Stimulated activated CD4-positive, alpha-beta T cell treated with anti-CD3 and anti-CD28 coated beads, Interleukin-1b, Interleukin-23, amount 100 ng/mL, for 24 hours (primary cell): ENCODE data around the gene VPS35L.
"Not testable (repeated sequence)": the region's sequence is repeated elsewhere in the genome, so short reads cannot be mapped to it uniquely, and the experiment has no call there.

Source experiments
- DNase-seq, 4 experiments: peaks; one replicate each; pipeline ENCODE4 v3.0.0-alpha.2; 2020; ENCODE audit warnings: low read depth in 4 of 4, low spot score in 1 of 4

VPS35L gene

DNA sequence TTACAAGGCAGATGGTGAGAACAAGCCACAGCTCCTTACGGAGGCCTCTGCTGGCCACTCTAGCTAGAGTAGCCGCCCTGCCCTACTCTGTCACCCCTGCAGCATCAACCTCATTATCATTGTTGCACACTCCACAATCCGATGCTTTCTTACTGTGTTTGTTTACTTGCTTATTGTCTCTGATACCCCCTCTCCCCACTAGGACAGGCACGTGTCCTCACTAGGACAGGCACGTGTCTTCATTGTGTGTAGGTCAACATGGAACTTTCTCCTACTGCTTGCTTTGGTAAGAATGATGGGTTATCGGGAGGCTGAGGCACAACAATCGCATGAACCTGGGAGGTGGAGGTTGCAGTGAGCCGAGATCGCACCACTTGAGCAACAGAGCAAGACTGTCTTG, 98.6 kb downstream of the VPS35L start:
- no peak for DNase-seq

GRCh38 chr16:19655242-19655777, 99.8 kb downstream of the VPS35L start:
- DNase-seq, result no peak

- no peak for DNase-seq
These were observed 102.3 kb downstream of the VPS35L start for GRCh38 chr16:19657831-19658230.

DNA sequence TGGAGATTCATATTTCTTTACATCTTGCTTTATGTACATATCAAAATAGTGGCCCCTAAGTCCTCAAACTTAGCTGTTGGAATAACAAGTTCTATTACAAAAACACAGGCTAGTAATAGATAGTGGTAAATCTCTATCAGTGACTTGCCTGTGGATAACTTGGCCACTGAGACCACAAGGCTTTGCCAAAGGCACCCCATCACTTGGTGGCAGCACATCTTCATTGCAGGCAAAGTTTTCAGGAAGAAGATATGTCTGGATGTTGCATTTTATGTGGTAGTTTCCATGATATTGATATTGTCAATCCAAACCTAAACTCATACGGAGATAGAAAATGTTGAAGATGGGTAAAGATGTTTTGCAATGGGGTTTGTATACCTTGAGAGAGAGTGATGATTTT, 104.1 kb downstream of the VPS35L start:
- DNase-seq, result no peak

- no peak for DNase-seq
These were observed 104.9 kb downstream of the VPS35L start for GRCh38 chr16:19660432-19660831.

DNA sequence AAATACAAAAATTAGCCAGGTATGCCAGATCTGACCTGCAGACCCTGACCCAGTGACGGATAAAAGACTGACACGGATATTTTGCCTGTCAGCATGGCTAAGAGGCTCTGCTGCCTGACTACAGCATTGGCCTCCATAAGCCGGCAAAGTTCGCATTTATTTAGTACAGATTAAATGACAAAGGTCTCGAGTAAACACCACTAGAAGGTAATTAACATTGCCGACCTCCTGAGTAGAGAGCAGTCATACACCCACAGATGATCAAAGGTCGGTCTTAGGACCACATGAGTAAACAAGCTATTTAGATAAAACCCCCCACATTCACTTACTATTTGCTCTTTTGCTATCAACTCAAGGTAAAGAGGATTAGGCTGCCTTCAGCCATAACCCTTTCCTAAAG, 106.8 kb downstream of the VPS35L start:
- no peak for DNase-seq

DNA sequence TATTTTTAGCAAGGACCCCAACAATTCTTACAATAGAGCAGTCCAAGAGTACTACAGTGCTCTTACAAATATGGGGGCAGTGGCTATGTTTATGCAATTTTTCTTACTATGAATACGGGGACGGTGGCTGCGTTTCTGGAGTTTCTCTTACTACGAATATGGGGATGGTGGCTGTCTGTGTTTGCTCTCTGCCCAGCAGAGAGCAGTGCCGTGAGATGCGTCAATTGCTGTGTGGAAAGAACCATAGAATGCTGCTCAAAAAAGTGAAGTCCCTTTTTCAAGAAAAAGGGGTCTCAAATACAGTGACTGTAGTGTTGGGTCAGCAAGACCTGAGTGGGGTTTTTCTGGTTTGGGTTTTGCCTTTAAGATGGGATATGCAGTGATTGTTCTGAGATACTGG, 108.7 kb downstream of the VPS35L start:
- no peak for DNase-seq

DNA sequence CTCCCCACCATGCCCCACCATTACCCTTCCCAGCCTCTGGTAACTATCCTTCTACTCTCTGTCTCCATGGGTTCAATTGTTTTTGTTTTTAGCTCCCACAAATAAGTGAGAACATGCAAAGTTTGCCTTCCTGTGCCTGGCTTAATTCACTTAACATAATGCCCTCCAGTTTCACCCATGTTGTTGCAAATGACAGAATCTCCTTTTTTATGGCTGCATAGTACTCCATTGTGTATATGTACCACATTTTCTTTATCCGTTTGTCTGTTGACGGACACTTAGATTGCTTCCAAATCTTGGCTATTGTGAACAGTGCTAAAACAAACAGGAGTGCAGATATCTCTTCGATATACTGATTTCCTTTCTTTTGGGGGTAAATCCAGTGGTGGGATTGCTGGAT, 109.8 kb downstream of the VPS35L start:
- not testable (repeated sequence) for DNase-seq

GRCh38 chr16:19666477-19666876, 111.0 kb downstream of the VPS35L start:
- no peak for DNase-seq

- no peak for DNase-seq
These were observed 116.9 kb downstream of the VPS35L start for GRCh38 chr16:19672378-19672777.

DNA sequence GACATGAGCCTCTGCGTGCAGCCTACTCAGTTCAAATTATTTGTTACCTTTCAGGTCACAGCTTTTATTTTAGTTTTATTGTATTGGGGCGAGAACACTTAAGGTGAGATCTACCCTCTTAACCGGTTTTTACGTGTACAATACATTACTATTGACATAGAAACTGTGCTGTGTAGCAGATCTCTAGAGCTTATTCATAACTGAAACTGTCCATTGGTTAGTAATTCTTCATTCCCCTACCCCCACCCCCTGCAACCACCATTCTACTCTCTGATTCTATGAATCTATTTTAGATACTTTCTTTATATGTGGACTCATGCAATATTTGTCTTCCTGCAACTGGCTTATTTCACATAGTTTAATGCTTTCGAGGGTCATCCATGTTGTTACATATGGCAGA, 119.0 kb downstream of the VPS35L start:
- DNase-seq, result no peak

GRCh38 chr16:19677402-19677801, 121.9 kb downstream of the VPS35L start:
- DNase-seq, result no peak

DNA sequence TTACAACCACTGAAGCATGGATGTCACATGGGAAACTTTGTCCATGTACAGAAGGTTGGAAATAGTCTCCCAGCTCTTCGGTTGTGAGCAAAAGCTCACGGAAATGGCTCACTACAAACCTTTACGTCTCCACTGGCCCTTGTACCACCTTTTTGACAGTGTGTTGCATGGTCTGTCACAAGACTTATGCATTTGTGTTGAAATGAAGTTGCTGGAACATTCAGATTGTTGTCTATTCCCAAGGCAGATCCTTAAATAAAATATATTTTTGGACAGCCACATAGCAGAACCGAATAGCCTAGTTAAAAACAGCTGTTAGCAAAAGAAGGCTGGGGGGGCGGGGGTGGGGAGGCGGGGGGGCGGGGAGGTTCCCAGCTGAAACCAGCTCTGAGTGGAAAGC, 123.3 kb downstream of the VPS35L start:
- no peak for DNase-seq

GRCh38 chr16:19679281-19679680, 123.8 kb downstream of the VPS35L start:
- DNase-seq, result not testable (repeated sequence)

GRCh38 chr16:19680881-19681340, 125.4 kb downstream of the VPS35L start:
- no peak for DNase-seq

DNA sequence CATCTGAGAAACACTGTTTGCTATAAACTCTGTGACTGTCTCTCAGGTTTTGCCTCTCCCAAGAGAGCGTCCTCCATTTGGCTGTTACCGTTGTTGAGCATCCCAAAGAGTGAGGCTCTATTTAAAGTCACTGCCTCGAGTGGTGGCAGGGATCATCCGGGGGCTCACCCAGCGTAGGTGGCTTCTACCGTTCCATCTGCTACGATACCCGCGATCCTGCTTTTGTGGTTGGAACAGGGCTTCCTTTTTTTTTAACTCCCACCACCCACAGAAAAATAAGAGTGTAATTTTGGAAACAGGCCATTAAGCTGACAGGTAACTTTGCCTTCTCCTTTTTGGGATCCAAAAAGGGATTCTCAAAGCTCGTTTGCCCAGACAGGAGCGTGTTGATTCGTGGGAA, 126.1 kb downstream of the VPS35L start:
- DNase-seq, result no peak

DNA sequence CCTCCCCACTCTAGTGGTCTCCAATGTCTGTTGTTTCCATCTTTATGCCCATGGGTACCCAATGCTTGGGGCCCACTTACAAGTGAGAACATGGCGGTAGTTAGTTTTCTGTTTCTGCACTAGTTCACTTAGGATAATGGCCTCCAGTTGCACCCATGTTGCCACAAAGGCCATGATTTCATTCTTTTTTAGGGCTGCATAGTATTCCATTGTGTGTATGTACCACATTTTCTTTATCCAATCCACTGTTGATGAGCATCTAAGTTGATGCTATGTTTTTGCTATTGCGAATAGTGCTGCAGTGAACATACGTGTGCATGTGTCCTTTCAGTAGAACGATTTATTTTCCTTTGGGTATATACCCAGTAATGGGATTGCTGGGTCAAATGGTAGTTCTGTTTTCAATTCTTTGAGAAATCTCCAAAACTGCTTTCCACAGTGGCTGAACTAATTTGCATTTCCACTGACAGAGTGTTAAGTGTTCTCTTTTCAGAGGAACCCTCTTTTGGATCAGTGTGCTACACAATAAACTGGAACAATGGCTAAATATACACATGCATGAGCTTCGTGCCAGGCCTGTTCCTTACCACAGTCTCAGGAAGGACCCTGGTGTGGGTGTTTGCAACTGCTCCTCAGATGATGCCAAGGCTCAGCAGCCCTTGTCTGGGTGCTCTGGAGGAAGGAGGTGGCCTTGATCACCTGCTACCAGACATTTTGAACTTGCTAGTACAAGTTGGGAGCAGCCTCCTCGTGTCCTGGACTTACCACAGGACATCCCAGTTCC, 128.1 kb downstream of the VPS35L start:
- DNase-seq, result no peak

- DNase-seq, result no peak
These were observed 129.7 kb downstream of the VPS35L start for GRCh38 chr16:19685176-19685575.

DNA sequence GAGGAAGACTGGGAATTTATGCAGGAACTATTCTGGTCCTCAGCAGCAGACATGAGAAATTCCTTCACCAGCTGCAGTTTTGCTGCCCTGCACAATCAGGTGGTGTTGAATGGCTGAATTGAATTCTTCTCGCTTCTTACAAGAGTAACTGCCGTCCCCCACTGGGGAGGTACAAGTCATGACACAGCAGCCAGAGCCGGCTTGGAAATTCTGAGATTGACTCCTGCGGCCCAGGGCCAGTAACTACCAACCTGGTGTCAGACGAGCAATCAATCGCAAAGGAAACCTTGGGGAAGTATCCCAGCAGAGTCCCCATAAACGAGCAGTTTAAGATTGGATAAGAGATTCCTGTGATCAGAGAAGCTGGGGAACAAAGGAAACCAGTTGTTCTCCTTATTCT, 131.8 kb downstream of the VPS35L start:
- DNase-seq, result no peak

DNA sequence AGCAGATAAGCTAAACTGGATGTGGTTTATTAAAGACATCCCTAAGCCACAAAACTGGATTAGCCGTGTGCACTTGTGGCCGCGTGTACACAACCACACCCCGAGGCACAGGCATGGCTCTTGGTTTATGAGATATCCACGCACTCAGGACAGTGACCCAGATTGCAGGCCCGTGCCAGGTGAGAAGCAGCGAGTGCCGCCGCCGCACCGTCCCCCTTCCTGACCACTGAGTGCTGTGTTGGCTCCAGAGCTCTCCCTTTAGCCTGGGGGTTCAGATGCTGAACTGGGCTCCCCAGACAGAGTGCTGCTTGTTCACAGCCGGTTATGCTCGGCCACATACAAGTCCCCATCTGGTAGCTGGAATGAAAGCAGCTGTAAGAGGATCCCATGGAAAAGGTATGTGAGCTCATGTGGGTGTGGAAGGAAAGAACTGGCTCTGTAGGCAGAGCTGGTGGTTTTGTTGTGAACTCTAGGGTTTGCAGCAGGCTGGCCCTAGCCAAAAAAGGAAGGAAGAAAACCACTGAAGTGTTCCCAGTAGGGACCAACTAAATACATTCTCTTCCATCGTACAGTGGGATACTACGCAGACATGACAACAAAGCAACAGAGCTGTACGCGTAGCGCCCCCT, 133.0 kb downstream of the VPS35L start:
- no peak for DNase-seq

DNA sequence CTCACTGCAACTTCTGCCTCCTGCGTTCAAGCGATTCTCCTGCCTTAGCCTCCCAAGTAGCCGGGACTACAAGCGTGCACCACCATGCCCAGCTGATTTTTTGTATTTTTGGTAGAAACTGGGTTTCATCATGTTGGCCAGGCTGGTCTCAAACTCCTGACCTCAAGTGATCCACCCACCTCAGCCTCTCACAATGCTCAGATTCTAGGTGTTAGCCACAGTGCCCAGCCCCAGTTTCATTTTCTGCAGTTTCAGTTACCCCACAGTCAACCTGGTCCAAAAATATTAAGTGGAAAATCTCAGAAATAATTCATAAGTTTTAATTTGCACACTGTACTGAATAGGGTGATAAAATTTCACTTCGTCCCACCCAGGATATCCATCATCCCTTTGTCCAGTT, 133.8 kb downstream of the VPS35L start:
- no peak for DNase-seq

GRCh38 chr16:19690196-19690595, 134.7 kb downstream of the VPS35L start:
- no peak for DNase-seq
